Colon (tissue), 2 donors: ENCODE data around the gene ANKRD34A.
A peak's percentile ranks its signal among the peaks of the same experiment; 100 is the strongest.

Source experiments
- FAIRE-seq: peaks from 2 replicates; lab custom pipeline; 2012; peaks lifted over from hg19 to GRCh38; lab: Jason Lieb, UNC
- donor health status: control.
- donor health status: control.

Gene ANKRD34A

DNA sequence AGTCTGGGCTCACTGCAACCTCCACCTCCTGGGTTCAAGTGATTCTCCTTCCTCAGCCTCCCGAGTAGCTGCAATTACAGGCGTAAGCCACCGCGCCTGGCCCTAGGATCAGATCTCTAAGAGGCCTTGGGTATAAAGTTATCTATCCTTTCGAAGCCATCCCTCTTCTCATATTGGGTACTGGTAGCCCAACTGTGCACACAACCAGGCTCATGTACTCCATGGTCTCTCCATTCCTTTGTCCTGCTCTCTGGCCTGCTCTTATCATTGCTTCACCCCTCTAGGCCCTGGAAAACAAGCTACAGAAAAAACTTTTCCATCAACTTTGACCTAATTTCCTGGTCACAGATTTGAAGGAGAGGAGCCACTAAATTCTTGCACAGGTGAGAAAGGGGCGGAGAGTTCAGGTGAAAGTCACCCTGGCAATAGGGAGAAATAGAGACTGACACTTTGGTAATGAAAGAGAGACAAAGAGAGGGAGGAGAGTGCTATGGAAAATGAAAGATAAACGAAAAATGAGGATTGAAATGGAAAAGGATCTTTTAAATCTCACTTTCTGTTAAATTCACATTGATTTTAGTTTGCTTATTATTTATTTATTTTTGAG lies 26.0 kb upstream of the ANKRD34A start:
- FAIRE-seq = no peak

DNA sequence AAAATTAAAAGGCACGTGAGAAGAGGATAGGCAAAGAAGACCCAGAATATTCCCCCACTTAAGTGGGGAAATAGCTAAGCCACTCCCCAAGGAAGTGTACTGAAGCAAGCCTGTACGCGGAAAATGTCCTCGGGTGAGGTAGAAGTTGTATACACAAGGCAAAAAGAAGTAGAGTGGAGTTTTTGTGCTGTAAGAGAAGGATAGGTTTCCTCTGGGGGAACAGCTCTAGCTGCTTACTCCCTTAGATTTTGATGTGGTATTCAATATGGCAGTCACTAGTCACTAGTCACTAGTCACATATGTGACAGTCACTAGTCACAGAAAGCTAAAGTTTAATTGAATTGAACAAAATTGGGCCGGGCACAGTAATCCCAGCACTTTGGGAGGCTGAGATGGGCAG lies 24.4 kb upstream of the ANKRD34A start:
- no peak for FAIRE-seq

DNA sequence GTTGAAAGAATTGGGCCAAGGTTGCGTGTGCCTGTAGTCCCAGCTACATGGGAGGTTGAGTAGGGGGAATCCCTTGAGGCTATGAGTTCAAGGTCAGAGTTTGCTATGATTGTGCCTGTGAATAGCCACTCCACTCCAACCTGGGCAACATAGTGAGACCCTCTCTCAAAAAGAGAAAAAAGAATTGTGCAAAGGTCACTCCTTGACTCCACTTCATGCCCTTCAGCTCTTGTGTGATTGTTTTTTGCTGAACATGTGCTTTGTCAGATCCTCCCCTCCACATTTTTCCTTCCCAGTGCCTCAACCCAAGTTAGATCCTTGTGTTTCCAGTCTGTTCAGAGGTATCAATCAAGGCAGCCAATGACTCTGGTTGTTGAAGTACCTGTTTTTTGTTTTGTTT lies 23.6 kb upstream of the ANKRD34A start:
- no peak for FAIRE-seq

DNA sequence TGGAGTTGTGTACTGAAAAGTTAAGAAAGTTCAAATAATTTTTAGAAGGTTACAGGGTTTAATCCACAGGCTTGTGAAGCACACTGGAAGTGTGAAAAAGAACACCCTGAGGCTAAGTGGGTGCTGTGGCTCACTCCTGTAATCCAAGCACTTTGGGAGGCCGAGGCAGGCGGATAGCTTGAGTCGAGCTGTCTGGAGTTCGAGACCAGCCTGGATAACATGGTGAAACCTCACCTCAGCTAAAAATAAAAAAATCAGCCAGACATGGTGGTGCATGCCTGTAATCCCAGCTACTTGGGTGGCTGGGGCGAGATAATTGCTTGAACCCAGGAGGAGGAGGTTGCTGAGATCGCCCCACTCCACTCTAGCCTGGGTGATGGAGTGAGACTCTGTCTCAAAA lies 22.2 kb upstream of the ANKRD34A start:
- no peak for FAIRE-seq

DNA sequence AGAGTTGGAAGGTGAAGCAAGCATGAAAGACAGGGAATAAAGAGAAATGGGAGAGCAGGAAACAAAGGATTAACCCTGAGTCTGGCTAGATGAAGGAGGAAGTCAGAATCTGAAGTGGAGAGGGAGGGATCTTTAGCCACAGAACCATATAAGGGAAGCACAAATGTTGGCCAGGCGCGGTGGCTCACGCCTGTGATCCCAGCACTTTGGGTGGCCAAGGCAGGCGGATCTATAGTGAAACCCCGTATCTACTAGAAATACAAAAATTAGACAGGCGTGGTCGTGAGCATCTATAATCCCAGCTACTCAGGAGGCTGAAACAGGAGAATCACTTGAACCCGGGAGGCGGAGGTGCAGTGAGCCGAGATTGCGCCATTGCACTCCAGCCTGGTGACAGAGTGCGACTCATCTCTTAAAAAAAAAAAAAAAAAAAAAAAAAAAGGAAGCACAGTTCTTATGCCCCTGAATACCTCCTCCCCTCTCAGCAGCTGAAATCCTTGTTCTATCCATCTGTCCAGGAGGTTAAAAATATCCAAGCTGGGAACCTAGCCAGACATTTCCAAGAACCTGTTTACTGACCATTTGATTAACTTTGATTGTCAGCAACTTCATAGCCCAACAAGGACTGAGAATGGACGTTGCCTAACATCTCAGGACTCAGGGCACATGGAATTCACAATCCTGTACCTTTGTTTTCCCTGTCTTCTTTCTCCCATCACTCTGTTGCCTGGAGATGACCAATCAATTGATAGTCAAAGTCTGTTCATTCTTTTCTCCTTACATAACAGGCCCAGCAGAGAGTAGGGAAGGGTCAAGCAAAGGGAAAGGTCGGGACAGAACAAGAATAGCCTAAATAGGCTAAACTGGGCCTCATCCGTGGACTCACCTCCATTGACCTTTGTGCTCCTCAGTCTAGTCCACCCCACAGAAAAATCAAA lies 21.4 kb upstream of the ANKRD34A start:
- FAIRE-seq = no peak

DNA sequence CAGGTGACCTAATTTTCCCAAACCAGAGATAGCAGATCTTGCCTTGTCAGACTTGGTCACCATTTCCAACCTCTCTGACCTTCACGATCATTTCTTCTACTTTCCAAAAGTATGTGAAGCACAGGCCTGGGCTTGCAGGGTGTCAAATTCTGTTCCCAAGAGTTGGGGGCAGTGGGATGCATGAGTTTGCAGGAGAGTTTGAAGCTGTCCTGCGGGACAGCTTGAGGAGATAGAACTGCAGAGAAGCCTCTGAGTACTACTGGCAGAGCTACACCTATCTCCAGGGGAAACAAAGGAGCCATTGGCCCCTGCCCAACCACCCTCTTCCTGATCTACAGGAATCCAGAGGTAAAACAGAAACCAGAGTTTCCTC lies 20.7 kb upstream of the ANKRD34A start:
- FAIRE-seq = no peak

DNA sequence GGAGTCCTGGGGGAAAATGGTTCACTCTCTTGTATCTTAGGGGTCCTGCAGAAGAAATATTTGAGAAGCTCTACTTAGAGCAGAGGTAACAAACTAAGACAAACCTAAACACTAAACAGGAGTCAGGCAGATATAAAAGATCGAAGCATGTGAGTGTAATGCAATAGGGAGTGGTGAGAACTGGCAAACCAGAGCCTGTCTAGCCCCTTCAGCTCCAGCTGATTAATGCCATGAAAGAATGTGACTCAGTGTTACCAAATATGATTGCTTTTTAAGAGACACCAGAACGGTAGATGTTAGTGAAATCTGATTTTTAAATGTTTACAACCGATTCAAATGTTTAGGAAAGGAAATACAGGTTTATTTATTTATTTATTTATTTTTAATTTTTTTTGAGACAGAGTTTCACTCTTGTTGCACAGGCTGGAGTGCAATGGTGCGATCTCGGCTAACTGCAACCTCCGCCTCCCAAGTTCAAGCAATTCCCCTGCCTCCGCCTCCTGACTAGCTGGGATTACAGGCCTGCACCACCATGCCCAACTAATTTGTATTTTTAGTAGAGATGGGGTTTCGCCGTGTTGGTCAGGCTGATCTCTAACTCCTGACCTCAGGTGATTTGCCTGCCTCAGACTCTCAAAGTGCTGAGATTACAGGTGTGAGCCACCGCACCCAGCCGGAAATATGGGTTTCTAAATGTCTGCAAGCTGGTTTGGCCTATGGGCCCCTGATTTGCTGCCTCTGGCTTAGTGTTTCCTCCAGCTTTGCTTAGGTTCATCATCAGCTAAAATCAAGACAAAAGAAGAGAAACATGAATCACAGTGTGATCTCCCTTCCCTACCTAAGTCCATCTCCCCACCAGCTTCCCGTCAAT lies 19.8 kb upstream of the ANKRD34A start:
- FAIRE-seq = no peak

DNA sequence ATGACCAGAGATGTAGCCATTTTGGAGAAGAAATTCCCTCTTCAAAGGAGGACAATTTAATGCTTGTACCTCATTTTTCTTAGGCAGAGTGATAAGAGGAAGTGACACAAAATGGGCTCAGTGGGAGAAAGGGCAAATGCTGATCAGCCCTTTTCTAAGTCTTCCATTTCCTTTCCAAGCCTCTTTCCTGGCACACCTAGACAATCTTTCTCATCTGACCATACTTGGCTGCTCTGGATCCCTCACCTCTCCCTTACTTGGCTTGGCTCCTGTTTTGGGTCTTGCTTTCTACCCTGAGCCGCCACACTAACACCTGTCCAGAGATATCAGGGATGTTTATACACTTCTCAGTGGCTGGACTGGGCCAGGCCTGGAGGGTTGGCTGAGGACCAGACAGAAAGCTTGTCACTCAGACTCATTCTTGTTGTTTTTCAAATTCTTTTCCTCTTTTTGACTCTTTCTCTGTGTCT lies 18.9 kb upstream of the ANKRD34A start:
- FAIRE-seq = no peak

DNA sequence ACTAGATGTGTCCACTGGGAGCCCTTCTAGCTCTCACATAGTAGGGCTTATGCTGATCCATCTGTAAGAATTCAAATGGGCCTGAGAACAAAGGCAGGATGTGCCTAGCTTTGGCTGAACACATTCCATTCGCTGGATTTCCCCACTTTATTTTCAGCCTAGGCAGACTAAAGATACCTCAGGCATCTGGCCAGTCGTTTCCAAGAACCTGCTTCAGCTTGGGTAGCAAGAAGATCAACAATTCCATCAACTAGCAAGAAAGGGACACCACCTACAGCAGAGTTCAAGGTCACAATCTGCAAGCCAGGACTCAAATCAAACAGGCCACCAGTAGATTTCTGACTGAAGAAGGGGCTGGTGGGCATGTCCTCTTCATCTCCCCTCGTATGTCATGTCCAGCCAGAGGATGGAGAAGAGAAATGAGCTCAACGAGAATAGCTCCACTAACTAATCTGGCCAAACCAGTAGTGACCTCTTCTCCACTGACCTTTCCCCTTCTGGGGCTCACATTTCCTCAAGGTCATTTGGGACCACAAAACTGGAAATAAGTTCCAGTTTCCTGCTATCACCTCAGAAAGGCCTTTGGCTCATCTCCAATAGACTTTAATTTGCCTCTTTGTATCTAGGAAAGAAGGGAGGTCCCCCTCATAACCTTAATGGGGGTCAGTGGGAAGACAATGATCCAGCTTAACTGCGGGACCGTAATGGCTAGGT lies 17.8 kb upstream of the ANKRD34A start:
- FAIRE-seq = no peak

DNA sequence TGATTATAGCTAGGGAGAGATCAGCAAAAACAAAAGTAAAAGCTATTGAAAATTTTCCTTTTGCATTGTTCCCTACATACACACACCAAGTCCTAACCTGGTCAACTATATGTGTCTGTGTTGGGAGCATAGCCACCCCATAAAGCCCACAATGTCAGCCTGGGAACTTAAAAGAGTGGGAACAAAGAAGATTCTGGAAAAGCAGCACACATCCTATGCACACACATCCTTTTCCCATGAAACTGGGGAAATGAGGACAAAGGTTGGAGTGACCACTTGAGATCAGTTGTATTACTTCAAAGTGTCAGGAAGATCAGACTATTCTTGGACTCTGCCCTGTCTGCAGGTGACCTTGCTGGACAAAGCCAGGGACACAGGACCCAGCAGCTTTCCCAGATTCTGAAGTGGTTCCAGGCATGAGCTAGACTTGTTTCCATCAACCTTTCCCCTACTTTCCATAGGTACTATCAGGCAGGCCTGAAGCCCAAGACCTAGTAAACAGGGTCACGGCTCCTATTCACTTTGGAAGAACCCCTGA lies 16.2 kb upstream of the ANKRD34A start:
- FAIRE-seq = no peak

DNA sequence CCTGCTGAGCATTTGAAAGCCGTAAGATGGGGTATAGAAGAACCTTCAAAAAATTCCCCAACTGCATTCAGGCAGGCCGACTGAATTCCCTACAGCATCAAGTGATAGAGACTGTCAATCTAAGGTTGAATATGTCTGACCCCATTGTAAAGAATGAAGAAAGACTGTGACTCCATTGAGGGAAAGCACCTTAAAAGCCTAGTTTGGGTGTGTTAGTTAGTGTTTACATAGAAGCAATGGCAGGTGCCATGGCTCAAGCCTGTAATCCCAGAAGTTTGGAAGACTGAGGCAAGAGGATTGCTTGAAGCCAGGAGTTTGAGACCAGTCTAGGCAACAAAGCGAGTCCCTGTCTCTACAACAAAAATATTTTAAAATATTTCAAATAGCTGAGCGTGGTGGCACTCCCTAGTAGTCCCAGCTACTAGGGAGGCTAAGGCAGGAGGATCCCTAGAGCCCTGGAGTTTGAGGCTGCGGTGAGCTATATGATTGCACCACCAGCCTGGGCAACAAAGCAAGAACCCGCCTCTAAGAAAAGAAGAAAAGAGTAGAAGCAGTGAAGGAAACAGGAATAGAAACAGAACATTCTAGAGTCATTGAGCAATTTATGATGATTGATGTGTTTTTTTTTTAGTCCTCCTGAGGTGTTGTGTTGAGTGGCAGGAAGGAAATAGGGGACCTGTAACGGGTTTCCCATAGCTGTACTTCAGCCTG lies 15.5 kb upstream of the ANKRD34A start:
- FAIRE-seq = no peak

DNA sequence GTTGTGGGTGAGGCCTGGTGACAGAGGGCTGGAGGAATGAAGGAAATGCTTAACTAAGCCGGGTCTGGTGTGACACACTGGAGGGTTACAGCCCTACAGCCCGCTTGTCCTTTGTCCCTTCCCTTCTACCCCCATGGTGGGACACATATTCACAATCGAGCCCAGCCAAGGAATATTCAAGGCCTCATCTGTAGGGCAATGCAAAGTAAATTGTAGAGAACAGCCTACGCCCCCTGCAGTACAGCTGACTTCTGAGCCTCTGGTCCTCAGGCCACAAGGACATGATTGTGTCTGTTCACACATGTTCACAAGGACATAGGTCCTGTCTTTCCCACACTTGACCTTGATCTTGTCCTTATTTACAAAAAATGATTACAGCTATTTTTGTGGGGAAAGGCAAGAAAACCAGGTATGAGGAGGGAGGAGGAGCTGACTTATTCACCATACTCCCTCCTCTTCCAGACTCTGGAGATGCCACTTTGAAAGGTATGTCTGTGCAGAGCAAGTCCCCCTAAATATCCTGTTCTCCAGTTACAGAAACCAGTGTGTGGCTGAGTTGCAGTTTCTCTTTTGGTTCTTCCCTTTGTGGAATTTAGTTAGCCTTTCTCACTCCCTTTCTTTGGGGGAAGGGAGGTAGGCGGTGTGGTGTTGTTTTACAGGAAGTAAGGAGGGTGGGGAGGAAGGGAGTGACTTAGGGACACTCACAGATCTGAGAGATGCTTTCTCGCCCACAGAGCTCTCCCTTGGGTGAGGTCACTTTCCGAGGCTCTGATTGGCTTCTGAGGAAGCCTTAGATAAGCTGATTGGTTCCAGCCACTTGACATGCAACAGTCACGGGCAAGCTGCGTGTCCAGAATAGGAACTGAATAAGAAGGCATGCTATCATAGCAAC lies 14.7 kb upstream of the ANKRD34A start:
- peak; percentile 68 for FAIRE-seq

DNA sequence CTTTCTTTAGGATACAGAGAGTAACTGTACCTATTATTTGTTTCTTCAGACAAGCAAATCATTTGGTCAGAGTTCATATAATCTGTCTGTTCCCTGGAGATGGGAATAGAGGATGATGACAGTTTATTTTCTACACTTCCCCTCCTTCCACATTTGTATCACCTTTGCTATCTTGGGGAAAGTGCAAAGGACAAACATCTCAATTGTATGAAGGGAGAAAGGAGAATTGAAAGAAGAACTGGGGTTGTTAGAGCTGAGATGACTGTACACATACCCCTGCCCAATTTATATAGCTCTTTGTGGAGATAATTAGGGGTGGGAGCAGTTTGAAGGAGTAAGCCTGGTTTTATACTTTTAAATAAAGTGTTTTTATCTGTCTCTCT lies 14.1 kb upstream of the ANKRD34A start:
- no peak for FAIRE-seq

DNA sequence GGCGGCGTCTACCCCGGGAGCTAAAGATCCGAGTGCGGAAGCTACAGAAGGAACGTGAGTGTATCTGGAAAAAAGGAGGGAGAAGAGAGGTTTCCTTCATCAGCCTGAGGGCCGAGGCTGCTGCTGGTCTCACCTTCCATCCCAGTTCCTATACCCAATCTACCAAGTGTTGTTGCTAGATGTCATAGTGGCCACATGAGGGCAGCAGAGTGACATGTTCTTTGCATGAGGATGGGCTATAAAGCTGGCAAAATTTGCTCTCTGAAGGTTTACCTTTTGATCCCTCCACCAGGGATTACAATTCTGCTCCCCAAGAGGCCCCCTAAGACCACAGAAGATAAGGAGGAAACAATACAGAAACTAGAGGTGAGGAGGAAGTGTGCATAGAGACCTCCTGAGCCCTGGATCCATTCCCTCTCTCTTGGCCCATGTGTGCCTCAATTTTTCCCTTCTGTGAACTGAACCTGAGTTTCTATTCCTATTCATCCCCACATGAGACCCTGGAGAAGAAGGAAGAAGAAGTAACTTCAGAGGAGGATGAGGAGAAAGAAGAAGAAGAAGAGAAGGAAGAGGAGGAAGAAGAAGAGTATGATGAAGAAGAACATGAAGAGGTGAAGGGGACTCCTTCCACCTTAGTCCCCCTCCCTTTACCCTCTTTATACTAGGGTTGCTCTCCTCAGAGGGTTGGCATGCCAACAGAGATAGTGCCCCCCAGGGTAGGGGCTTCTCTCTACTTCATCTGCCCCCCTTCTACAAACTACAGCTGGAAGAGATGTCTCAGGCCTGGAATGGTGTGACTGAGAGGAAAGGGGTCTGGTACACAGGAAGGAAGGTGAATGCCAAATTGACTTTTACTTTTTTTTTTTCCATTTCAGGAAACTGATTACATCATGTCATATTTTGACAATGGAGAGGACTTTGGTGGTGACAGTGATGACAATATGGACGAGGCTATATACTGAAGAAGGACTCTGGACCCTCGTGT lies 13.4 kb upstream of the ANKRD34A start:
- no peak for FAIRE-seq

DNA sequence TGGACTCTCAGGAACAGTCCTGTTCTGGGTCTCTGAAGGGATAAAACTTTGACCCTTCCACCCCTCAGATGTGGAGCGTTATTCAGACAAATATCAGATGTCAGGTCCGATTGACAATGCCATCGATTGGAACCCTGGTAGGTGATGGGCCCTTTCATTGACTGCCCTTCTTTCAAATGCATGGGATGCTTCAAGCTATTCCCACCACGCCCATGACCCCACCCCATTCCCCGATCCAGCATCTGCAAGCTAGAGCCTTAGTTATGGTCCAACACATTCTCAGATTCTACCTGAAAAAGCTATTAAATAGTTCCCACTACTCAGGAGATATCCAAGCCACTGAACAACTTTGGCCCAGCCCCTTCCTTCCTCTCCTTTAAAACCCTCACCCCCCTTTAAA lies 12.6 kb upstream of the ANKRD34A start:
- FAIRE-seq = no peak

DNA sequence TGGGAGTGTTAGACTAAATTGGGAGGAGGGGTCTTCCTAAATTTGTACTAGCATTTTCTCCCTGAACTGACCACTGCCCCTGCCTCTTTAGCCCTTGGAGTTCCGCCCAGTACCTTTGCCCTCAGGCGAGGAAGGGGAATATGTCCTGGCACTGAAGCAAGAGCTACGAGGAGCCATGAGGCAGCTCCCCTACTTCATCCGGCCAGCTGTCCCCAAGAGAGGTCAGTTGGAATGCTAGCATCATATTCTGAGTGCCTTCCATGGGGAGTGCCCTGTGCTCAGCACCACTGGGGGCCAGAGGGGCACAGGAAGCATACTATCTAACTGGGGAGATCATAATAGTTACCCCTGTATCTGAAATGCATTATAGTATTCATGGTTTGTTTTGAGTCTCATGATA lies 10.8 kb upstream of the ANKRD34A start:
- no peak for FAIRE-seq

DNA sequence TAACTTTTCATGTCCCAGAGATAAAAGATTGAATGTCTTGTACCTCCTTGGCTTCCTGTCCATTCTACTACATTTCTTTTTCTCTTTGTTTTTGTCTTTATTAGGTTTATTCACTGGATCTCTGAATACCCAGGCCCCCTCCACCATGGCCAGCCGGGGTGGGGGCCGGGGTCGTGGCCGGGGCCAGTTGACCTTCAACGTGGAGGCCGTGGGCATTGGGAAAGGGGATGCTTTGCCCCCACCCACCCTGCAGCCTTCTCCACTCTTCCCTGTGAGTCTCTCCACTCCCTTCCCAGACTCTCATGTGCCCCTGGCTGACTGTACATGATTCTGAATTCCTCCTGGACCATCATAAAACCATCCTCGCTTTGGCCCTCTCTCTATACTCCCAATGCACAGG lies 10.3 kb upstream of the ANKRD34A start:
- no peak for FAIRE-seq

DNA sequence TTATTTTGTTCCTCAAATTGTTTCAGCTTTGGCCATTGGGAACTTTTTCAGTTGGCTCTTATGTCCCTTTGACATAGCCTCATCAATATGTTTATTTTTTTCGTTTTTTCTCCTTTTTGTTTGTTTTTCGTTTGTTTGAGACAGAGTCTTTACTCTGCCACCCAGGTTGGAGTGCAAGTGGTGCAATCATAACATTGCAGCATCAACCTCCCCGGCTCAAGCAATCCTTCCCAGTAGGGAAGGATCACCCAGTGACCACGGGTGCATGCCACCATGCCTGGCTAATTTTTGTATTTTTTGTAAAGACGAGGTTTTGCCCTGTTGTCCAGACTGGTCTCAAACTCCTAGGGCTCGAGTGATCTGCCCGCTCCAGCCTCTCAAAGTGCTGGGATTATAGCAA lies 8.2 kb upstream of the ANKRD34A start:
- no peak for FAIRE-seq

DNA sequence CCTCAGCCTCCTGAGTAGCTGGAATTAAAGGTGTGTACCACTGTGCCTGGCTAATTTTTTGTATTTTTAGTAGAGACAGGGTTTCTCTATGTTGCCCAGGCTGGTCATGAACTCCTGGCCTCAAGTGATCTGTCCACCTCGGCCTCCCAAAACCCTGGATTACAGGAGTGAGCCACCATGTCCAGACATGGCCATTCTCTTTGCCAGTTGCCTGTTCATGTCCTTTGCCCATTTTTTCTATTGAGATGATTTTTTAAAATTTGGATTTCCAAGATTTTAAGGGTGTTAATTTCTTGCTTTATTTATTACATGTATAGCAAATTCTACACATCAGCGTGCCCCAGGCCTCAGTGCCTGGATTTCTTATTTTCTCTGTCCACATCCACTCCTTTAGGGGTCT lies 2.9 kb upstream of the ANKRD34A start:
- no peak for FAIRE-seq
